GM12873 (cell line): Measurements from ENCODE around the gene SIGMAR1.

Experiments
- CTCF ChIP-seq: IDR thresholded peaks from 2 replicates; pipeline ENCODE4 v1.5.1; 2012; ENCODE audit warnings: low read depth, mild to moderate bottlenecking, moderate library complexity, low read length, control low read depth; ENCODE audit not compliant: insufficient read depth; ENCODE audit errors: missing control alignments

The SIGMAR1 gene

GRCh38 chr9:34648673-34649072 is 11.1 kb upstream of the SIGMAR1 start:
- no peak for TF ChIP-seq CTCF

GRCh38 chr9:34647651-34648050 is 10.1 kb upstream of the SIGMAR1 start:
- no peak for TF ChIP-seq CTCF

- TF ChIP-seq CTCF, result no peak
Measured at GRCh38 chr9:34647084-34647403, 9.5 kb upstream of the SIGMAR1 start.

GRCh38 chr9:34646211-34647083 is 8.9 kb upstream of the SIGMAR1 start, which contains the start of gene GALT:
TSS of gene GALT (plus strand) at chr9:34646675. CDS start at chr9:34646705, 30 bp downstream.
- peak; percentile 60 for TF ChIP-seq CTCF

- TF ChIP-seq CTCF, result no peak
Measured at GRCh38 chr9:34644766-34645314, 7.3 kb upstream of the SIGMAR1 start.

GRCh38 chr9:34642679-34643078 is 5.1 kb upstream of the SIGMAR1 start:
- TF ChIP-seq CTCF, result no peak

GRCh38 chr9:34638138-34638445 is 505 bp upstream of the SIGMAR1 start:
- no peak for TF ChIP-seq CTCF
